Measurements from ENCODE around the gene FAM171A1. TPM values are rescaled to one million over a fixed set of nuclear protein-coding genes. Genes with fewer than 3 reads are reported as not detected.

The FAM171A1 gene
- total and polyA plus RNA-seq, 2 donors (not counting 3 experiments of a cell fraction or from before 2014, with no cell fraction given) = 56.3 to 75.8 TPM

DNA sequence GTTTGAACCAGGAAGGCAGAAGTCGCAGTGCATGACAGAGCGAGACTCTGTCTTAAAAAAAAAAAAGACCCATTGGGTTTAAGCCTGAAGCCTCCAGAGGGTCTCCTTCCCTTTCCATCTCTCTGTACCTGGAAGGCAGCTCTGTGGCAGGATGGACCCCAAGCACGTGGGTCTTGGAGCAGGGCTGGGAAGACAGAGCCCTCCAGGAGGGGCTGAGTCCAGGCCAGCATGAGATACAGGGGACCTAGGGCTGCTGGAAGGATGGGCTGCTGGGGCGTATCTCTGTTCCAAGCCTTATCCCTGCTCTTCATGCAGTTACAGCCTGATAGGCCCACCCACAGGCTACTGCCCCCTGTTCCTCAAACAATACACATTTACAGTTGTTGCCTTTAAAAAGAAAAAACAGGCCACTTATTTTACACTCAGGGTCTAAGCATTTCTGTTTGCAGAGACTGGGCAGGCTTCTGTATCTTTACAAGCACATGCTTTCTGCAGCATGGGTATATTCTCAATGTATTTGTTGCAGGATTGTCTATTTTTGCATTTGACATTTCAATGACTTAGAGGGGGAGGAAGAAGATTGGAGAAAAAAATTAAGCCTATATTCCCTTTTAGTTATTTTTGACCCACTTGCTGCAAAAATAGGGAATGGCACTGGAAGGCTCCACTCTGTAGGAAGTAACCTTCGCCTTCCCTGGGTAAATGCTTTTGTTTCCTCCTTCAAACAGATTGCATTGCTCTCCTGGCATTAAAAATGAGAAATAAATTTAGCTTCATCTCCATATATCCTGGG lies 60.1 kb downstream of the FAM171A1 start:
- Histone ChIP-seq H3K27me3 (ENCODE audit: control insufficient read depth in 2 of 2, insufficient read depth in 2 of 2, low read length in 2 of 2) (no peaks in the 10 kb centered on the region), H3K9me1 (replicated peaks; ENCODE audit: control insufficient read depth, extremely low read depth, insufficient read depth, low read length) (no peaks in the 10 kb centered on the region), H2AFZ (ENCODE audit: low read depth, low read length) (no peak overlapping the region), H3K9me3 (replicated peaks; ENCODE audit: control insufficient read depth, insufficient read depth, low read length) (no peaks in the 10 kb centered on the region), H3K79me2 (ENCODE audit: control insufficient read depth, insufficient read depth, low read length) (peaks cover 63% of the 10 kb centered on the region), H3K9ac (replicated peaks; ENCODE audit: extremely low read depth, insufficient read depth, low read length) (no peak overlapping the region), H3K4me3 (replicated peaks in 1 of 3; ENCODE audit: insufficient read depth in 1 of 3, low read depth in 1 of 3, low read length in 3 of 3) (no peak overlapping the region), H3K4me2 (ENCODE audit: insufficient read depth, low read length) (no peak overlapping the region), H3K36me3 (ENCODE audit: control insufficient read depth in 2 of 2, extremely low read depth in 1 of 2, insufficient read depth in 2 of 2, low read length in 2 of 2) (no peaks in the 10 kb centered on the region), H3K4me1 (ENCODE audit: control insufficient read depth, extremely low read depth, insufficient read depth, low read length) (peaks cover 29% of the 10 kb centered on the region), H4K20me1 (replicated peaks; ENCODE audit: control insufficient read depth, extremely low read depth, insufficient read depth, low read length) (no peaks in the 10 kb centered on the region), H3K27ac (ENCODE audit: insufficient read depth, low read depth, low read length) (no peak overlapping the region)
- ChIA-PET CTCF (interaction anchor here (1.0 to 1.9 kb wide), 4 partner anchors 8 to 12 kb away, joined by 3 to 6 read pairs (median 4); no protein-coding TSS in a partner anchor), POLR2A (no interaction called here)
- DNase-seq (ENCODE audit: low read depth, low spot score) (no peak), FAIRE-seq (no peak)
- dilution Hi-C loops (cut with MboI; ENCODE audit: extremely low pct_ligation_motif_present, low sequenced_read_pairs) (no loop called here), intact Hi-C loops (cut with micrococcal nuclease) (loop anchor here (5.0 kb wide), 1 partner anchor 56 kb away; no protein-coding TSS in a partner anchor)
- BruUV-seq (replicated peaks) = no TSS peak
- TF ChIP-seq, protein P1, sequence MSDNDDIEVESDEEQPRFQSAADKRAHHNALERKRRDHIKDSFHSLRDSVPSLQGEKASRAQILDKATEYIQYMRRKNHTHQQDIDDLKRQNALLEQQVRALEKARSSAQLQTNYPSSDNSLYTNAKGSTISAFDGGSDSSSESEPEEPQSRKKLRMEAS (IDR thresholded peaks at IDR 0.05; ENCODE audit: insufficient read depth, insufficient read length) = no peak
- no peak for TF ChIP-seq POLR2AphosphoS5 (IDR thresholded peaks at IDR 0.05; ENCODE audit: insufficient read depth, low read depth, low read length)
- no peak for TF ChIP-seq MYC (IDR thresholded peaks at IDR 0.05; ENCODE audit: low read depth, low read length)
- TF ChIP-seq EZH2 (IDR thresholded peaks at IDR 0.05; ENCODE audit: borderline replicate concordance, low read depth, low read length, severe bottlenecking) = no peak
- no peak for TF ChIP-seq GATA2 (IDR thresholded peaks at IDR 0.05; ENCODE audit: insufficient read depth, insufficient read length, low read depth, low read length)
- no peak for TF ChIP-seq JUN (IDR thresholded peaks at IDR 0.05; ENCODE audit: borderline replicate concordance, insufficient read depth, insufficient read length, low read depth)
- TF ChIP-seq, protein P2, sequence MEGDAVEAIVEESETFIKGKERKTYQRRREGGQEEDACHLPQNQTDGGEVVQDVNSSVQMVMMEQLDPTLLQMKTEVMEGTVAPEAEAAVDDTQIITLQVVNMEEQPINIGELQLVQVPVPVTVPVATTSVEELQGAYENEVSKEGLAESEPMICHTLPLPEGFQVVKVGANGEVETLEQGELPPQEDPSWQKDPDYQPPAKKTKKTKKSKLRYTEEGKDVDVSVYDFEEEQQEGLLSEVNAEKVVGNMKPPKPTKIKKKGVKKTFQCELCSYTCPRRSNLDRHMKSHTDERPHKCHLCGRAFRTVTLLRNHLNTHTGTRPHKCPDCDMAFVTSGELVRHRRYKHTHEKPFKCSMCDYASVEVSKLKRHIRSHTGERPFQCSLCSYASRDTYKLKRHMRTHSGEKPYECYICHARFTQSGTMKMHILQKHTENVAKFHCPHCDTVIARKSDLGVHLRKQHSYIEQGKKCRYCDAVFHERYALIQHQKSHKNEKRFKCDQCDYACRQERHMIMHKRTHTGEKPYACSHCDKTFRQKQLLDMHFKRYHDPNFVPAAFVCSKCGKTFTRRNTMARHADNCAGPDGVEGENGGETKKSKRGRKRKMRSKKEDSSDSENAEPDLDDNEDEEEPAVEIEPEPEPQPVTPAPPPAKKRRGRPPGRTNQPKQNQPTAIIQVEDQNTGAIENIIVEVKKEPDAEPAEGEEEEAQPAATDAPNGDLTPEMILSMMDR (IDR thresholded peaks at IDR 0.05; ENCODE audit: extremely low read depth in 1 of 2, insufficient read depth in 1 of 2, low read depth in 1 of 2, low read length in 2 of 2) = no peak
- no peak for TF ChIP-seq FOS (IDR thresholded peaks at IDR 0.05; ENCODE audit: borderline replicate concordance, insufficient read depth, low read length)
- no peak for TF ChIP-seq POLR2A (IDR thresholded peaks at IDR 0.05; ENCODE audit: low read depth, low read length)

Data from endothelial cell of umbilical vein (primary cell).